ENCODE data around the gene RNF144A. TPM values are rescaled to one million over a fixed set of nuclear protein-coding genes. Genes with fewer than 3 reads are reported as not detected.

Gene RNF144A
- total RNA-seq, 1 experiment from 2014 or later = 9.5 TPM

GRCh38 chr2:7083580-7084509, 166.6 kb downstream of the RNF144A start:
- H3K4me1 ChIP-seq (ENCODE audit: insufficient read depth, low read length) = no peaks in the 10 kb centered on the region; the same call in 1 of the 2 replicates
- peak; percentile 77 for DNase-seq
- H3K27ac ChIP-seq (ENCODE audit: low read length) = no peak overlapping the region
- no TSS peak for BruUV-seq (replicated peaks)
- H3K9ac ChIP-seq (ENCODE audit: low read length) = no peak overlapping the region
- peak; percentile 74 for ATAC-seq
- H3F3A ChIP-seq (ENCODE audit: low read length, unreplicated experiment) = no peaks in the 10 kb centered on the region
- H3K36me3 ChIP-seq (ENCODE audit: low read depth, low read length) = no peaks in the 10 kb centered on the region
- intact Hi-C loops (cut with micrococcal nuclease) = loop anchor here (1.0 to 5.0 kb wide), 4 partner anchors 47 to 258 kb away; partner anchors contain the start of gene RNF144A
- H3K79me2 ChIP-seq (ENCODE audit: low read length) = no peaks in the 10 kb centered on the region
- peak; percentile 85 for TF ChIP-seq CTCF (conservative IDR thresholded peaks at IDR 0.05; ENCODE audit: low read depth, low read length)
- TF ChIP-seq EZH2 (IDR thresholded peaks at IDR 0.05; ENCODE audit: low read length, unreplicated experiment) = no peak
- no peak for TF ChIP-seq EZH2phosphoT487 (IDR thresholded peaks at IDR 0.05; ENCODE audit: borderline replicate concordance, low read length)
- no peaks in the 10 kb centered on the region for H3K9me2 ChIP-seq (replicated peaks; ENCODE audit: low read length)
- H3K9me3 ChIP-seq (ENCODE audit: low read length) = no peaks in the 10 kb centered on the region
- H3K27me3 ChIP-seq (ENCODE audit: low read length) = 0 out of 2 replicates have a peak, but pooled peaks cover 6% of the 10 kb centered on the region
- H3K4me3 ChIP-seq (ENCODE audit: low read length) = no peak overlapping the region
- H3K4me2 ChIP-seq (ENCODE audit: low read length) = no peak overlapping the region
- ChIA-PET CTCF (interaction anchor here (0.6 to 0.8 kb wide), 2 partner anchors 186 to 1679 kb away, joined by 3 read pairs; no protein-coding TSS in a partner anchor), POLR2A (ENCODE audit: unreplicated experiment) (no interaction called here)
- H4K20me1 ChIP-seq (ENCODE audit: low read length) = no peaks in the 10 kb centered on the region
- peak overlapping the region; percentile 58 for H2AFZ ChIP-seq (ENCODE audit: low read length)

GRCh38 chr2:7084601-7085000, 167.4 kb downstream of the RNF144A start:
- H3K9me3 ChIP-seq (ENCODE audit: low read length) = no peaks in the 10 kb centered on the region
- POLR2A ChIA-PET (ENCODE audit: unreplicated experiment) = no interaction called here
- BruUV-seq (replicated peaks) = no TSS peak

More at GRCh38 chr2:7084601-7085000, 167.4 kb downstream of the RNF144A start:
- TF ChIP-seq CTCF (conservative IDR thresholded peaks at IDR 0.05; ENCODE audit: low read depth, low read length) (no peak), EZH2 (IDR thresholded peaks at IDR 0.05; ENCODE audit: low read length, unreplicated experiment) (no peak), EZH2phosphoT487 (IDR thresholded peaks at IDR 0.05; ENCODE audit: borderline replicate concordance, low read length) (no peak)
- Histone ChIP-seq H2AFZ (ENCODE audit: low read length) (no peak overlapping the region), H3K79me2 (ENCODE audit: low read length) (no peaks in the 10 kb centered on the region), H4K20me1 (ENCODE audit: low read length) (no peaks in the 10 kb centered on the region), H3K4me3 (ENCODE audit: low read length) (no peak overlapping the region), H3F3A (ENCODE audit: low read length, unreplicated experiment) (no peaks in the 10 kb centered on the region), H3K4me1 (ENCODE audit: insufficient read depth, low read length) (no peaks in the 10 kb centered on the region; the same call in 1 of the 2 replicates), H3K36me3 (ENCODE audit: low read depth, low read length) (no peaks in the 10 kb centered on the region), H3K9ac (ENCODE audit: low read length) (no peak overlapping the region), H3K9me2 (replicated peaks; ENCODE audit: low read length) (no peaks in the 10 kb centered on the region), H3K27me3 (ENCODE audit: low read length) (0 out of 2 replicates have a peak, but pooled peaks cover 6% of the 10 kb centered on the region), H3K27ac (ENCODE audit: low read length) (no peak overlapping the region), H3K4me2 (ENCODE audit: low read length) (no peak overlapping the region)
- no peak for DNase-seq
- ATAC-seq = no peak
- CTCF ChIA-PET = interaction anchor here (0.6 to 0.8 kb wide), 2 partner anchors 187 to 1679 kb away, joined by 3 read pairs; no protein-coding TSS in a partner anchor
- intact Hi-C loops (cut with micrococcal nuclease) = loop anchor here (1.0 to 5.0 kb wide), 4 partner anchors 48 to 258 kb away; partner anchors contain the start of gene RNF144A
